GM12878 (cell line): ENCODE results near the gene TXN2. TPM values are rescaled to one million over a fixed set of nuclear protein-coding genes. Genes with fewer than 3 reads are reported as not detected.

Source experiments
- ATAC-seq: fragments of 200-7000 bp; cut with Tn5 transposase; 3 replicates; pipeline ENCODE4 v1.9.1; 2020; ENCODE audit warnings: mild to moderate bottlenecking, moderate library complexity
- BruUV-seq: library from RNA; stranded (reverse); fragments of 400-500 nt; replicated peaks from 2 replicates; lab custom pipeline; 2021; lab: Mats Ljungman, UMichigan
- CTCF ChIA-PET: fragments of 300-600 bp; sonication (Branson Sonifier 250); formaldehyde crosslinking; extraction: SDS; loops from one replicate; lab custom pipeline; 2021; ENCODE audit warnings: inconsistent platforms; lab: Yijun Ruan, JAX
- POLR2A ChIA-PET: fragments of 350-600 bp; formaldehyde crosslinking; extraction: SDS; loops from one replicate; lab custom pipeline; 2021; ENCODE audit warnings: inconsistent platforms; lab: Charles Lee
- RAD21 ChIA-PET: fragments of 300-600 bp; sonication (Branson Sonifier 250); formaldehyde crosslinking; loops from one replicate; lab custom pipeline; 2023; ENCODE audit warnings: antibody characterized with exemption; ENCODE audit not compliant: unreplicated experiment; lab: Charles Lee
- SMC1A ChIA-PET: fragments of 300-600 bp; sonication (Branson Sonifier 250); formaldehyde crosslinking; loops from one replicate; lab custom pipeline; 2023; ENCODE audit not compliant: unreplicated experiment, uncharacterized antibody; lab: Charles Lee
- DNase-seq: peaks from one replicate; pipeline ENCODE4 v3.0.0-alpha.2; 2011; ENCODE audit warnings: low read depth, low spot score
- FAIRE-seq: peaks from 3 replicates; lab custom pipeline; 2011; peaks lifted over from hg19 to GRCh38; lab: Jason Lieb, UNC
- H2AFZ ChIP-seq: 2 replicates; pipeline ENCODE4 v1.6.0; 2011; ENCODE audit warnings: low read depth, low read length, control low read depth; ENCODE audit not compliant: control insufficient read depth
- H3K27ac ChIP-seq: 2 replicates; pipeline ENCODE4 v1.5.1; 2011; ENCODE audit warnings: control low read depth; ENCODE audit not compliant: control insufficient read depth, insufficient read depth
- H3K27me3 ChIP-seq, 2 experiments: replicated peaks in 1 of 2; 2 replicates each; pipeline versions ENCODE4 v1.6.0 to v1.6.1; 2011; ENCODE audit warnings: low read length in 1 of 2; ENCODE audit not compliant: control insufficient read depth in 2 of 2, insufficient read depth in 2 of 2
- H3K36me3 ChIP-seq, 2 experiments: 2 replicates each; pipeline ENCODE4 v1.5.1; 2011; ENCODE audit warnings: low read length in 1 of 2; ENCODE audit not compliant: control insufficient read depth in 2 of 2, insufficient read depth in 2 of 2
- H3K4me1 ChIP-seq: 2 replicates; pipeline ENCODE4 v1.6.1; 2011; ENCODE audit warnings: mild to moderate bottlenecking, low read length, moderate library complexity, mixed read lengths; ENCODE audit not compliant: control insufficient read depth, insufficient read depth
- H3K4me2 ChIP-seq: 2 replicates; pipeline ENCODE4 v1.6.0; 2011; ENCODE audit warnings: control low read depth; ENCODE audit not compliant: control insufficient read depth, insufficient read depth
- H3K4me3 ChIP-seq: fragments of 200-600 bp; sonication (generic); 2 replicates; pipeline ENCODE4 v1.5.1; 2016
- H3K79me2 ChIP-seq: 2 replicates; pipeline ENCODE4 v1.6.0; 2011; ENCODE audit warnings: low read length; ENCODE audit not compliant: control insufficient read depth, insufficient read depth
- H3K9ac ChIP-seq: 2 replicates; pipeline ENCODE4 v1.8.0; 2011; ENCODE audit warnings: low read length, control low read depth, mixed read lengths; ENCODE audit not compliant: control insufficient read depth, insufficient read depth
- H3K9me3 ChIP-seq: replicated peaks from 3 replicates; pipeline ENCODE4 v1.5.1; 2011; ENCODE audit warnings: mild to moderate bottlenecking, low read length; ENCODE audit not compliant: control insufficient read depth, insufficient read depth
- H4K20me1 ChIP-seq: 2 replicates; pipeline ENCODE4 v1.6.0; 2011; ENCODE audit not compliant: control insufficient read depth, insufficient read depth
- CBX5 ChIP-seq: sonication (generic); IDR thresholded peaks from 2 replicates; pipeline ENCODE4 v1.6.1; 2016; ENCODE audit warnings: low read depth, moderate library complexity, mild to moderate bottlenecking, inconsistent platforms
- FOXM1 ChIP-seq: IDR thresholded peaks from 2 replicates; pipeline ENCODE4 v1.6.1; 2012; ENCODE audit warnings: low read depth, mild to moderate bottlenecking, inconsistent platforms, low read length, moderate library complexity
- GABPA ChIP-seq: IDR thresholded peaks from 2 replicates; pipeline ENCODE4 v1.6.1; 2014; ENCODE audit warnings: antibody characterized with exemption, low read depth, mild to moderate bottlenecking, inconsistent platforms
- JUNB ChIP-seq: IDR thresholded peaks from 2 replicates; pipeline ENCODE4 v1.6.1; 2016; ENCODE audit warnings: antibody characterized with exemption, mild to moderate bottlenecking
- KAT2A ChIP-seq: conservative IDR thresholded peaks from 2 replicates; pipeline ENCODE4 v1.6.1; 2011; ENCODE audit warnings: low read depth, low read length; ENCODE audit not compliant: control insufficient read depth
- MYB ChIP-seq: fragments of 150-350 bp; IDR thresholded peaks from 2 replicates; pipeline ENCODE4 v1.6.1; 2014; ENCODE audit warnings: mild to moderate bottlenecking, low read depth, low read length, borderline replicate concordance
- RELA ChIP-seq: fragments of 450-650 bp; IDR thresholded peaks from 2 replicates; pipeline ENCODE4 v1.8.0; 2014; ENCODE audit warnings: borderline replicate concordance; ENCODE audit not compliant: partially characterized antibody
- TCF3 ChIP-seq: IDR thresholded peaks from 2 replicates; pipeline ENCODE4 v1.6.1; 2012; ENCODE audit warnings: low read depth, mild to moderate bottlenecking, low read length, borderline replicate concordance; ENCODE audit not compliant: insufficient read depth
- ZBED1 ChIP-seq: IDR thresholded peaks from 2 replicates; pipeline ENCODE4 v1.6.1; 2016; ENCODE audit warnings: borderline replicate concordance
- ZNF217 ChIP-seq: fragments of 450-650 bp; IDR thresholded peaks from 2 replicates; pipeline ENCODE4 v1.6.1; 2017; ENCODE audit warnings: antibody characterized with exemption, mild to moderate bottlenecking
- WGBS: methylation state at CpG from one replicate; pipeline ENCODE4 v1.1.6; 2016; ENCODE audit warnings: low lambda C conversion rate; ENCODE audit not compliant: insufficient replicate concordance, insufficient coverage; ENCODE audit errors: missing lambda C conversion rate; 5-methylcytosine and 5-hydroxymethylcytosine counted together
- in situ Hi-C: fragments of 300-500 bp; cut with MboI; formaldehyde crosslinking; loops from 9 replicates; pipeline ENCODE4 v1.14.3; 2018; ENCODE audit warnings: mixed read lengths
- intact Hi-C: fragments of 100-400 bp; cut with micrococcal nuclease; formaldehyde crosslinking; loops from one replicate; pipeline ENCODE4 v1.14.2; 2022; ENCODE audit not compliant: unreplicated experiment
- polyA plus RNA-seq, 11 experiments: library from polyadenylated mRNA; depleted of rRNA in 4 of 11; unstranded in 6 of 11; stranded (reverse) in 5 of 11; fragments of >200 nt; fragmentation: Nextera tagmentation in 4 of 11; fragmentation: Illumina TruSeq in 1 of 11; extraction: Ambion mirVana in 4 of 11; extraction: Trizol in 1 of 11; gene quantifications; 1 replicate in 1 of 11; 2 replicates in 10 of 11; pipeline versions ENCODE4 v1.2.1 to v1.2.3, GENCODE V29; 2011 to 2016; ENCODE audit warnings: inconsistent platforms in 2 of 11, missing spikeins in 2 of 11, low read depth in 1 of 11
- total RNA-seq, 4 experiments: library from RNA; depleted of rRNA in 3 of 4; stranded (reverse); fragments of >200 nt in 3 of 4; fragmentation: Illumina TruSeq in 1 of 4; extraction: Trizol in 1 of 4; gene quantifications; 2 replicates each; pipeline versions ENCODE4 v1.2.1 to v1.2.3, GENCODE V29; 2013 to 2021
- TF ChIP-seq, protein P1 (sequence below): fragments of 450-650 bp; IDR thresholded peaks from 2 replicates; pipeline ENCODE4 v1.6.1; 2018; ENCODE audit warnings: borderline replicate concordance, mild to moderate bottlenecking; ENCODE audit not compliant: partially characterized antibody

TXN2 gene
- total and polyA plus RNA-seq, 10 of the 15 experiments (the other 5 are each of a cell fraction or from before 2014, with no cell fraction given): 70.2 to 350 (median 183) TPM

- ChIA-PET SMC1A (interaction anchor here (0.5 to 1.2 kb wide), 3 partner anchors 27 to 159 kb away, joined by 3 read pairs; no protein-coding TSS in a partner anchor), POLR2A (no interaction called here), CTCF (interaction anchor here (1.1 kb wide), 1 partner anchor 8 kb away, joined by 5 read pairs; no protein-coding TSS in a partner anchor), RAD21 (no interaction called here)
- FAIRE-seq: no peak
- Histone ChIP-seq H3K9ac (no peak overlapping the region), H3K4me2 (no peak overlapping the region), H3K27ac (no peak overlapping the region), H4K20me1 (no peaks in the 10 kb centered on the region), H2AFZ (no peak overlapping the region), H3K4me3 (no peak overlapping the region), H3K79me2 (no peaks in the 10 kb centered on the region), H3K36me3 (peaks cover 0 to 8% of the 10 kb centered on the region in 2 experiments; a peak in 3 of 4 replicates), H3K9me3 (no peaks in the 10 kb centered on the region), H3K4me1 (no peaks in the 10 kb centered on the region), H3K27me3 (no peaks in the 10 kb centered on the region)
- TF ChIP-seq JUNB (no peak), GABPA (no peak), RELA (no peak), MYB (no peak), CBX5 (no peak), FOXM1 (no peak)
- WGBS: 71% methylated on average over 16 of the region's 16 CpGs
- in situ Hi-C loops (no loop called here), intact Hi-C loops (no loop called here)
- no TSS peak for BruUV-seq
- ATAC-seq: no peak
- no peak for DNase-seq
Measured at GRCh38 chr22:36461665-36462649, 19.5 kb downstream of the TXN2 start.

DNA sequence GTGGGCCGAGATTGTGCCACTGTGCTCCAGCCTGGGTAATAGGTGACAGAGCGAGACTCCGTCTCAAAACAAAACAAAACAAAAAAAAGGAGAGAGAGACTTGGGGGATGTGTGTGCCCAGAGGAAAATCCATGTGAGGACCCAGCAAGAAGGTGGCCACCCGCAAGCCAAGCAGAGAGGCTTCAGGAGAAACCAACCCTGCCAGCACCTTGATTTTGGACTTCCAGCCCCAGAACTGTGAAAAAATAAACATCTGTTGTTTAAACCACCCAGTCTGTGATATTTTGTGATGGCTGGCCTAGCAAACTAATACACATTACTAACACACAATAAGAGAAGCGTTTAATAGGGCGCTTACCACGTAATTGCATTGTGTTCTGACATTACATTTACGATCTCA is 21.2 kb downstream of the TXN2 start:
- H3K27me3 ChIP-seq: no peaks in the 10 kb centered on the region
- ChIA-PET SMC1A (no interaction called here), CTCF (interaction anchor here (1.1 to 2.9 kb wide), 2 partner anchors 9 to 11 kb away, joined by 6 to 7 read pairs; no protein-coding TSS in a partner anchor), POLR2A (no interaction called here), RAD21 (interaction anchor here (1.1 kb wide), 1 partner anchor 10 kb away, joined by 3 read pairs; no protein-coding TSS in a partner anchor)
- no peak overlapping the region for H2AFZ ChIP-seq
- FAIRE-seq: no peak
- H3K36me3 ChIP-seq: no peaks in the 10 kb centered on the region; a peak in 1 of 4 replicates
- no peak overlapping the region for H3K9ac ChIP-seq
- no peaks in the 10 kb centered on the region for H3K79me2 ChIP-seq
- WGBS: 97% methylated on average over 8 of the region's 8 CpGs
- no peaks in the 10 kb centered on the region for H4K20me1 ChIP-seq
- TF ChIP-seq TCF3 (no peak), ZNF217 (no peak), ZBED1 (no peak), KAT2A (no peak)
- TF ChIP-seq, protein P1, sequence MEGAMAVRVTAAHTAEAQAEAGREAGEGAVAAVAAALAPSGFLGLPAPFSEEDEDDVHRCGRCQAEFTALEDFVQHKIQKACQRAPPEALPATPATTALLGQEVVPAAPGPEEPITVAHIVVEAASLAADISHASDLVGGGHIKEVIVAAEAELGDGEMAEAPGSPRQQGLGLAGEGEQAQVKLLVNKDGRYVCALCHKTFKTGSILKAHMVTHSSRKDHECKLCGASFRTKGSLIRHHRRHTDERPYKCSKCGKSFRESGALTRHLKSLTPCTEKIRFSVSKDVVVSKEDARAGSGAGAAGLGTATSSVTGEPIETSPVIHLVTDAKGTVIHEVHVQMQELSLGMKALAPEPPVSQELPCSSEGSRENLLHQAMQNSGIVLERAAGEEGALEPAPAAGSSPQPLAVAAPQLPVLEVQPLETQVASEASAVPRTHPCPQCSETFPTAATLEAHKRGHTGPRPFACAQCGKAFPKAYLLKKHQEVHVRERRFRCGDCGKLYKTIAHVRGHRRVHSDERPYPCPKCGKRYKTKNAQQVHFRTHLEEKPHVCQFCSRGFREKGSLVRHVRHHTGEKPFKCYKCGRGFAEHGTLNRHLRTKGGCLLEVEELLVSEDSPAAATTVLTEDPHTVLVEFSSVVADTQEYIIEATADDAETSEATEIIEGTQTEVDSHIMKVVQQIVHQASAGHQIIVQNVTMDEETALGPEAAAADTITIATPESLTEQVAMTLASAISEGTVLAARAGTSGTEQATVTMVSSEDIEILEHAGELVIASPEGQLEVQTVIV: no peak
- BruUV-seq: no TSS peak
- H3K9me3 ChIP-seq: no peaks in the 10 kb centered on the region
- H3K4me3 ChIP-seq: no peak overlapping the region
- intact Hi-C loops (no loop called here), in situ Hi-C loops (no loop called here)
- H3K4me2 ChIP-seq: no peak overlapping the region
- ATAC-seq: no peak
- no peak overlapping the region for H3K27ac ChIP-seq
- H3K4me1 ChIP-seq: peaks cover 8% of the 10 kb centered on the region
- DNase-seq: no peak
